ENCODE results near the gene MMADHC.

DNA sequence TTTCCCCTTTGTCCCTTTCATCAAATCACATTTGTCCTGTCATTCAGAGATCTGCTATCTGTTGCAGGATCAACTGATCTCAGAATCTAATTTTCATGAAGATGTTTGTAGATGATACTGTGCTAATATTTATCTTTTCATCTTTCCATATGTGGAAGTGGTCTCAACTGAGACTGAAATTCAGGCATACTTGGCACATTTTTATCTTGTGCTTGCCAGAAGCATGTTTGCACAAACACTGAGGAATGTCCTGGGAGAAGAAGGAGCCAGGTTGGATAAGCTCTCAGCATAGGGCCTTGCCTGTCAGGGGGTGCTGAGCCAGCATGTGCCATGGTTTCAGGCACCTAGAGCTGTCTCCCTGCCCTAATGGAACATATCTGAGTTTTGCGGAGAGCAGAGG, 24.5 kb upstream of the MMADHC start:
- TF ChIP-seq, protein P1, sequence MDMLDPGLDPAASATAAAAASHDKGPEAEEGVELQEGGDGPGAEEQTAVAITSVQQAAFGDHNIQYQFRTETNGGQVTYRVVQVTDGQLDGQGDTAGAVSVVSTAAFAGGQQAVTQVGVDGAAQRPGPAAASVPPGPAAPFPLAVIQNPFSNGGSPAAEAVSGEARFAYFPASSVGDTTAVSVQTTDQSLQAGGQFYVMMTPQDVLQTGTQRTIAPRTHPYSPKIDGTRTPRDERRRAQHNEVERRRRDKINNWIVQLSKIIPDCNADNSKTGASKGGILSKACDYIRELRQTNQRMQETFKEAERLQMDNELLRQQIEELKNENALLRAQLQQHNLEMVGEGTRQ (IDR thresholded peaks at IDR 0.05), result no peak
- no peak for TF ChIP-seq RFX5 (IDR thresholded peaks at IDR 0.05)
